ENCODE data around the gene UMODL1. TPM values are rescaled to one million over a fixed set of nuclear protein-coding genes. Genes with fewer than 3 reads are reported as not detected.

Gene UMODL1
- total RNA-seq, 2 experiments from 2014 or later: 7.4 to 12.3 TPM

DNA sequence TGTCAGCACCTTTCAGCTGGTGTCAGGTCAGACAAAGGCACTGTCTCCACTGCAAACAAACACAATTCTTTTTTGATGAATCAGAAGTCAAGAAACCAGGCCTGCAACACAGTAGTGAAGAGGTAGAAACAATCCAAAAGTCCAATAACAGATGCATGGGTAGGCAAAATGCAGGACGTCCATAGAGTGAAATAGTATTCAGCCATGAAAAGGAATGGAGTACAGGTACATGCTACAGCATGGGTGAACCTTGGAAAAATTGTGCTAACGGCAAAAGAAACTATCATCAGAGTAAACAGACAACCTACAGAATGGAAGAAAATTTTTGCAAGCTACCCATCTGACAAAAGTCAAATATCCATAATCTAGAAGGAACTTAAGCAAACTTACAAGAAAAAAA, 34.8 kb upstream of the UMODL1 start:
- BruUV-seq (replicated peaks): no TSS peak
- intact Hi-C loops (cut with micrococcal nuclease; ENCODE audit: unreplicated experiment): no loop called here
- Histone ChIP-seq H4K20me1 (ENCODE audit: insufficient read depth, low read length) (no peaks in the 10 kb centered on the region), H3K36me3 (ENCODE audit: insufficient read depth, low read length) (no peaks in the 10 kb centered on the region), H2AFZ (ENCODE audit: low read length) (no peak overlapping the region), H3K4me3 (ENCODE audit: low read depth, low read length, poor library complexity, severe bottlenecking) (no peak overlapping the region), H3K4me1 (ENCODE audit: insufficient read depth, low read length, poor library complexity, severe bottlenecking) (peaks cover 30% of the 10 kb centered on the region), H3K27ac (ENCODE audit: low read depth, low read length, poor library complexity, severe bottlenecking) (no peak overlapping the region), H3K9me3 (ENCODE audit: low read length) (no peaks in the 10 kb centered on the region), H3K4me2 (ENCODE audit: low read length) (no peak overlapping the region), H3K9me2 (ENCODE audit: insufficient read depth, low read length) (no peaks in the 10 kb centered on the region), H3K79me2 (ENCODE audit: insufficient read depth, low read depth, low read length) (no peaks in the 10 kb centered on the region)
- DNase-seq (ENCODE audit: low spot score): no peak
- TF ChIP-seq EZH2phosphoT487 (IDR thresholded peaks at IDR 0.05; ENCODE audit: borderline replicate concordance, low read depth, low read length): no peak
- TF ChIP-seq, protein P1, sequence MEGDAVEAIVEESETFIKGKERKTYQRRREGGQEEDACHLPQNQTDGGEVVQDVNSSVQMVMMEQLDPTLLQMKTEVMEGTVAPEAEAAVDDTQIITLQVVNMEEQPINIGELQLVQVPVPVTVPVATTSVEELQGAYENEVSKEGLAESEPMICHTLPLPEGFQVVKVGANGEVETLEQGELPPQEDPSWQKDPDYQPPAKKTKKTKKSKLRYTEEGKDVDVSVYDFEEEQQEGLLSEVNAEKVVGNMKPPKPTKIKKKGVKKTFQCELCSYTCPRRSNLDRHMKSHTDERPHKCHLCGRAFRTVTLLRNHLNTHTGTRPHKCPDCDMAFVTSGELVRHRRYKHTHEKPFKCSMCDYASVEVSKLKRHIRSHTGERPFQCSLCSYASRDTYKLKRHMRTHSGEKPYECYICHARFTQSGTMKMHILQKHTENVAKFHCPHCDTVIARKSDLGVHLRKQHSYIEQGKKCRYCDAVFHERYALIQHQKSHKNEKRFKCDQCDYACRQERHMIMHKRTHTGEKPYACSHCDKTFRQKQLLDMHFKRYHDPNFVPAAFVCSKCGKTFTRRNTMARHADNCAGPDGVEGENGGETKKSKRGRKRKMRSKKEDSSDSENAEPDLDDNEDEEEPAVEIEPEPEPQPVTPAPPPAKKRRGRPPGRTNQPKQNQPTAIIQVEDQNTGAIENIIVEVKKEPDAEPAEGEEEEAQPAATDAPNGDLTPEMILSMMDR (conservative IDR thresholded peaks at IDR 0.05; ENCODE audit: low read length): no peak
- POLR2A ChIA-PET: no interaction called here
- CTCF ChIA-PET (ENCODE audit: unreplicated experiment): no interaction called here

DNA sequence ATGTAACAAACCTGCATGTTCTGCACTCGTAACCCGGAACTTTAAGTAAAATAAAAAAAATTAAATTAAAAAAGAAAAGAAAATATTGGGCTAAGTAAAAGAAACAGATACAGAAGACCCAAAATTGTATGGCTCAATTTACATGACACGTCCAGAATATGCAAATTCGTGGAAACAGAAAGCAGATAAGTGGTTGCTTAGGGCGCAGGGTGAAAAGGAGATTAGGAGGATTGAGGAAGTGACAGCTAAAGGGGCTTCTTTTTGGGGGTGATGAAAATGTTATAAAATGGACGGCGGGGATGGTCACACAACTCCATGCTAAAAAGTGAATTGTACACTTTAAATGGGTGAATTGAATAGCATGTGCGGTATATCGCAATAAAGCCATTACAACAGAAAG, 33.6 kb upstream of the UMODL1 start:
- Histone ChIP-seq H3K27ac (ENCODE audit: low read depth, low read length, poor library complexity, severe bottlenecking) (no peak overlapping the region), H3K9me3 (ENCODE audit: low read length) (no peaks in the 10 kb centered on the region), H3K79me2 (ENCODE audit: insufficient read depth, low read depth, low read length) (no peaks in the 10 kb centered on the region), H3K36me3 (ENCODE audit: insufficient read depth, low read length) (no peaks in the 10 kb centered on the region), H4K20me1 (ENCODE audit: insufficient read depth, low read length) (no peaks in the 10 kb centered on the region), H2AFZ (ENCODE audit: low read length) (no peak overlapping the region), H3K4me1 (ENCODE audit: insufficient read depth, low read length, poor library complexity, severe bottlenecking) (peaks cover 18% of the 10 kb centered on the region), H3K4me2 (ENCODE audit: low read length) (no peak overlapping the region), H3K9me2 (ENCODE audit: insufficient read depth, low read length) (no peaks in the 10 kb centered on the region), H3K4me3 (ENCODE audit: low read depth, low read length, poor library complexity, severe bottlenecking) (no peak overlapping the region)
- BruUV-seq (replicated peaks): no TSS peak
- TF ChIP-seq, protein P1 (conservative IDR thresholded peaks at IDR 0.05; ENCODE audit: low read length): no peak
- no peak for TF ChIP-seq EZH2phosphoT487 (IDR thresholded peaks at IDR 0.05; ENCODE audit: borderline replicate concordance, low read depth, low read length)
- no peak for DNase-seq (ENCODE audit: low spot score)
- POLR2A ChIA-PET: no interaction called here
- CTCF ChIA-PET (ENCODE audit: unreplicated experiment): interaction anchor here (0.6 kb wide), 1 partner anchor 28 kb away, joined by 4 read pairs; no protein-coding TSS in a partner anchor
- intact Hi-C loops (cut with micrococcal nuclease; ENCODE audit: unreplicated experiment): no loop called here

DNA sequence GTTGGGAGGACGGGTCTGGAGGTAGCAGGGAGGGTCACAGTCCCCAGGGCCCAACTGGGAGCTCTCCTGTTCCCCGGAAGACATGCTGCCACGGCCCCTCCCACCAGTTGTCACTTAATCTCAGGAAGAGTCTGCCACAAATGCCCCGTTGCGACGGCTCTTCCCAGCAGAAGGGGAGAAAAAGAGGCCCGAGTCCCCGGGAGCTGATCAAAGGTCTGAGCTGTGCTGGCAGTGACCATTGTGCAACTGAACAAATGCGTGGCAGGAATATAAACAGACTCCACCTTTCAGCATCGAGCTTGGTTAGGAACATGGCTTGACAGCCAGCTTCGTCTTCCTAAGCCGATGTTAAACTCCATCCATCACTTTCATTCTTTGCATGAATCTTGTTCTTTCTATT, 33.2 kb upstream of the UMODL1 start:
- Histone ChIP-seq H4K20me1 (ENCODE audit: insufficient read depth, low read length) (no peaks in the 10 kb centered on the region), H3K27ac (ENCODE audit: low read depth, low read length, poor library complexity, severe bottlenecking) (no peak overlapping the region), H2AFZ (ENCODE audit: low read length) (no peak overlapping the region), H3K9me2 (ENCODE audit: insufficient read depth, low read length) (no peaks in the 10 kb centered on the region), H3K4me3 (ENCODE audit: low read depth, low read length, poor library complexity, severe bottlenecking) (no peak overlapping the region), H3K36me3 (ENCODE audit: insufficient read depth, low read length) (no peaks in the 10 kb centered on the region), H3K4me2 (ENCODE audit: low read length) (no peak overlapping the region), H3K4me1 (ENCODE audit: insufficient read depth, low read length, poor library complexity, severe bottlenecking) (peaks cover 13% of the 10 kb centered on the region), H3K9me3 (ENCODE audit: low read length) (no peaks in the 10 kb centered on the region), H3K79me2 (ENCODE audit: insufficient read depth, low read depth, low read length) (no peaks in the 10 kb centered on the region)
- BruUV-seq (replicated peaks): no TSS peak
- CTCF ChIA-PET (ENCODE audit: unreplicated experiment): no interaction called here
- no peak for DNase-seq (ENCODE audit: low spot score)
- POLR2A ChIA-PET: no interaction called here
- TF ChIP-seq, protein P1 (conservative IDR thresholded peaks at IDR 0.05; ENCODE audit: low read length): no peak
- no peak for TF ChIP-seq EZH2phosphoT487 (IDR thresholded peaks at IDR 0.05; ENCODE audit: borderline replicate concordance, low read depth, low read length)
- intact Hi-C loops (cut with micrococcal nuclease; ENCODE audit: unreplicated experiment): no loop called here

All from OCI-LY7 (cell line).